ENCODE results near the gene USP6NL. TPM values are rescaled to one million over a fixed set of nuclear protein-coding genes. Genes with fewer than 3 reads are reported as not detected.

Gene USP6NL
- polyA plus RNA-seq, 1 of the 3 experiments (the other 2 are of a cell fraction), result 8.9 TPM

GRCh38 chr10:11557967-11558366, 53.5 kb downstream of the USP6NL start (continued):
- TF ChIP-seq PBX3 (IDR thresholded peaks at IDR 0.05) (no peak), CTCF (IDR thresholded peaks at IDR 0.05) (no peak), YY1 (IDR thresholded peaks at IDR 0.05; ENCODE audit: low read depth) (no peak)

- Histone ChIP-seq H3F3A (replicated peaks; ENCODE audit: insufficient read depth) (peaks cover 12% of the 10 kb centered on the region), H3K9me2 (no peaks in the 10 kb centered on the region), H3K36me3 (replicated peaks in 1 of 2; ENCODE audit: control insufficient read depth in 1 of 2, insufficient read depth in 2 of 2, low read length in 1 of 2) (peaks cover 2 to 7% of the 10 kb centered on the region in 2 experiments), H2AFZ (ENCODE audit: low read depth) (no peak overlapping the region), H3K9me3 (no peaks in the 10 kb centered on the region; the same call in 1 of the 2 replicates), H3K27ac (ENCODE audit: low read depth in 2 of 2, low read length in 1 of 2) (no peak overlapping the region), H3K4me2 (no peak overlapping the region), H4K20me1 (ENCODE audit: insufficient read depth) (no peaks in the 10 kb centered on the region), H3K79me2 (ENCODE audit: insufficient read depth) (peaks cover 57% of the 10 kb centered on the region), H3K9ac (no peak overlapping the region), H3K4me3 (ENCODE audit: low read depth in 2 of 2, low read length in 1 of 2) (no peak overlapping the region), H3K4me1 (ENCODE audit: control insufficient read depth in 1 of 2, insufficient read depth in 2 of 2, low read depth in 1 of 2, low read length in 1 of 2) (peaks cover 0 to 8% of the 10 kb centered on the region in 2 experiments; a peak in 2 of 4 replicates), H3K27me3 (ENCODE audit: insufficient read depth) (no peaks in the 10 kb centered on the region)
- ChIA-PET CTCF (no interaction called here), POLR2A (no interaction called here)
- DNase-seq, result no peak
- TF ChIP-seq RCOR1 (IDR thresholded peaks at IDR 0.05; ENCODE audit: low read length) (no peak), YY1 (IDR thresholded peaks at IDR 0.05; ENCODE audit: low read depth) (no peak), MAX (IDR thresholded peaks at IDR 0.05; ENCODE audit: low read depth) (no peak), SIN3A (IDR thresholded peaks at IDR 0.05; ENCODE audit: borderline replicate concordance, low read depth, low read length) (no peak), TEAD4 (IDR thresholded peaks at IDR 0.05; ENCODE audit: borderline replicate concordance, insufficient read depth) (no peak), TCF12 (IDR thresholded peaks at IDR 0.05) (no peak)
- WGBS (ENCODE audit: low lambda C conversion rate), result 85% methylated on average over 7 of the region's 7 CpGs
Observed at GRCh38 chr10:11557513-11557912, 53.9 kb downstream of the USP6NL start.

- H4K20me1 ChIP-seq (ENCODE audit: insufficient read depth), result no peaks in the 10 kb centered on the region
- H3K27me3 ChIP-seq (ENCODE audit: insufficient read depth), result no peaks in the 10 kb centered on the region
- ChIA-PET CTCF (no interaction called here), POLR2A (no interaction called here)
- no peaks in the 10 kb centered on the region for H3K9me2 ChIP-seq
- no peaks in the 10 kb centered on the region; the same call in 1 of the 2 replicates for H3K9me3 ChIP-seq
- peaks cover 0 to 16% of the 10 kb centered on the region in 2 experiments; a peak in 2 of 4 replicates for H3K4me1 ChIP-seq (ENCODE audit: control insufficient read depth in 1 of 2, insufficient read depth in 2 of 2, low read depth in 1 of 2, low read length in 1 of 2)
- H3K27ac ChIP-seq (ENCODE audit: low read depth in 2 of 2, low read length in 1 of 2), result no peak overlapping the region
- peaks cover 27% of the 10 kb centered on the region for H3F3A ChIP-seq (replicated peaks; ENCODE audit: insufficient read depth)
- TF ChIP-seq TCF12 (IDR thresholded peaks at IDR 0.05), result no peak
- no peak for TF ChIP-seq PBX3 (IDR thresholded peaks at IDR 0.05)
- TF ChIP-seq SIN3A (IDR thresholded peaks at IDR 0.05; ENCODE audit: borderline replicate concordance, low read depth, low read length), result no peak
- no peak for TF ChIP-seq ELF1 (IDR thresholded peaks at IDR 0.05)
- TF ChIP-seq FOXM1 (IDR thresholded peaks at IDR 0.05; ENCODE audit: low read depth), result no peak
- no peak for TF ChIP-seq YY1 (IDR thresholded peaks at IDR 0.05; ENCODE audit: low read depth)
- TF ChIP-seq FOSL2 (IDR thresholded peaks at IDR 0.05; ENCODE audit: borderline replicate concordance, low read depth), result no peak
- H3K79me2 ChIP-seq (ENCODE audit: insufficient read depth), result peaks cover 56% of the 10 kb centered on the region
- no peak overlapping the region for H3K4me2 ChIP-seq
- no peak overlapping the region for H2AFZ ChIP-seq (ENCODE audit: low read depth)
- DNase-seq, result no peak
- H3K4me3 ChIP-seq (ENCODE audit: low read depth in 2 of 2, low read length in 1 of 2), result no peak overlapping the region
- no peak overlapping the region for H3K9ac ChIP-seq
- peaks cover 2 to 7% of the 10 kb centered on the region in 2 experiments for H3K36me3 ChIP-seq (replicated peaks in 1 of 2; ENCODE audit: control insufficient read depth in 1 of 2, insufficient read depth in 2 of 2, low read length in 1 of 2)
Observed at GRCh38 chr10:11555556-11555955, 55.9 kb downstream of the USP6NL start.
